GM12878 (cell line): ENCODE results near the gene LSM5. TPM values are rescaled to one million over a fixed set of nuclear protein-coding genes. Genes with fewer than 3 reads are reported as not detected.

Experiments used
- CREB1 ChIP-seq: IDR thresholded peaks from 2 replicates; pipeline ENCODE4 v1.6.1; 2012; ENCODE audit warnings: low read depth, mild to moderate bottlenecking, inconsistent platforms
- KAT2A ChIP-seq: conservative IDR thresholded peaks from 2 replicates; pipeline ENCODE4 v1.6.1; 2011; ENCODE audit warnings: low read depth, low read length; ENCODE audit not compliant: control insufficient read depth
- KDM1A ChIP-seq: fragments of 200-600 bp; sonication (generic); IDR thresholded peaks from 2 replicates; pipeline ENCODE4 v1.6.1; 2016; ENCODE audit warnings: borderline replicate concordance
- SMAD5 ChIP-seq: IDR thresholded peaks from 2 replicates; pipeline ENCODE4 v1.6.1; 2016; ENCODE audit warnings: antibody characterized with exemption, low read depth
- polyA plus RNA-seq, 11 experiments: library from polyadenylated mRNA; depleted of rRNA in 4 of 11; unstranded in 6 of 11; stranded (reverse) in 5 of 11; fragments of >200 nt; fragmentation: Nextera tagmentation in 4 of 11; fragmentation: Illumina TruSeq in 1 of 11; extraction: Ambion mirVana in 4 of 11; extraction: Trizol in 1 of 11; gene quantifications; 1 replicate in 1 of 11; 2 replicates in 10 of 11; pipeline versions ENCODE4 v1.2.1 to v1.2.3, GENCODE V29; 2011 to 2016; ENCODE audit warnings: inconsistent platforms in 2 of 11, missing spikeins in 2 of 11, low read depth in 1 of 11
- total RNA-seq, 4 experiments: library from RNA; depleted of rRNA in 3 of 4; stranded (reverse); fragments of >200 nt in 3 of 4; fragmentation: Illumina TruSeq in 1 of 4; extraction: Trizol in 1 of 4; gene quantifications; 2 replicates each; pipeline versions ENCODE4 v1.2.1 to v1.2.3, GENCODE V29; 2013 to 2021
- TF ChIP-seq, protein P1 (sequence below): fragments of 450-650 bp; IDR thresholded peaks from 2 replicates; pipeline ENCODE4 v1.6.1; 2017; ENCODE audit warnings: mild to moderate bottlenecking, moderate library complexity
- TF ChIP-seq, protein P2 (sequence below): fragments of 450-650 bp; IDR thresholded peaks from 2 replicates; pipeline ENCODE4 v1.6.1; 2016; ENCODE audit warnings: mild to moderate bottlenecking, moderate library complexity, borderline replicate concordance

LSM5 gene
- total and polyA plus RNA-seq, 10 of the 15 experiments (the other 5 are each of a cell fraction or from before 2014, with no cell fraction given), result 29.4 to 538 (median 145) TPM

DNA sequence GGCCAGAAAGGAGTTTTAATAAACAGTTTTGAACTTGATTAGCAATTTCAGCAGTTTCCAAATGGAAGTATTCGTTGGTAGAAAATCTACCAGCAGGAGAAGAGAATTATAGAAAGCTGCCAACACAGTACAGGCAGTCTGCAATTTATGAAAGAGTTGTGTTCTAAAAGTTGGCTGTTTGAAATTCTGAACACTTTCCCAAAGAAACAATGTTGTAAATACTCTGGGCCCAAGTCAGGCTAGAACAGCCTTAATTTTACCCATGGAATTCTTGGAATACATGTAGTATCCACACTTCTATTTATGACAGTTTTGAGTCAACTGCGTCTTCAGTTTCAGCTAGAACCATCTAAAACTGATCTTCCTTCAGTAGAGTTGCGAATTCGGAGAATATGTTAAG, 47.6 kb upstream of the LSM5 start (continued):
- TF ChIP-seq, protein P1, sequence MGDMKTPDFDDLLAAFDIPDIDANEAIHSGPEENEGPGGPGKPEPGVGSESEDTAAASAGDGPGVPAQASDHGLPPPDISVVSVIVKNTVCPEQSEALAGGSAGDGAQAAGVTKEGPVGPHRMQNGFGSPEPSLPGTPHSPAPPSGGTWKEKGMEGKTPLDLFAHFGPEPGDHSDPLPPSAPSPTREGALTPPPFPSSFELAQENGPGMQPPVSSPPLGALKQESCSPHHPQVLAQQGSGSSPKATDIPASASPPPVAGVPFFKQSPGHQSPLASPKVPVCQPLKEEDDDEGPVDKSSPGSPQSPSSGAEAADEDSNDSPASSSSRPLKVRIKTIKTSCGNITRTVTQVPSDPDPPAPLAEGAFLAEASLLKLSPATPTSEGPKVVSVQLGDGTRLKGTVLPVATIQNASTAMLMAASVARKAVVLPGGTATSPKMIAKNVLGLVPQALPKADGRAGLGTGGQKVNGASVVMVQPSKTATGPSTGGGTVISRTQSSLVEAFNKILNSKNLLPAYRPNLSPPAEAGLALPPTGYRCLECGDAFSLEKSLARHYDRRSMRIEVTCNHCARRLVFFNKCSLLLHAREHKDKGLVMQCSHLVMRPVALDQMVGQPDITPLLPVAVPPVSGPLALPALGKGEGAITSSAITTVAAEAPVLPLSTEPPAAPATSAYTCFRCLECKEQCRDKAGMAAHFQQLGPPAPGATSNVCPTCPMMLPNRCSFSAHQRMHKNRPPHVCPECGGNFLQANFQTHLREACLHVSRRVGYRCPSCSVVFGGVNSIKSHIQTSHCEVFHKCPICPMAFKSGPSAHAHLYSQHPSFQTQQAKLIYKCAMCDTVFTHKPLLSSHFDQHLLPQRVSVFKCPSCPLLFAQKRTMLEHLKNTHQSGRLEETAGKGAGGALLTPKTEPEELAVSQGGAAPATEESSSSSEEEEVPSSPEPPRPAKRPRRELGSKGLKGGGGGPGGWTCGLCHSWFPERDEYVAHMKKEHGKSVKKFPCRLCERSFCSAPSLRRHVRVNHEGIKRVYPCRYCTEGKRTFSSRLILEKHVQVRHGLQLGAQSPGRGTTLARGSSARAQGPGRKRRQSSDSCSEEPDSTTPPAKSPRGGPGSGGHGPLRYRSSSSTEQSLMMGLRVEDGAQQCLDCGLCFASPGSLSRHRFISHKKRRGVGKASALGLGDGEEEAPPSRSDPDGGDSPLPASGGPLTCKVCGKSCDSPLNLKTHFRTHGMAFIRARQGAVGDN, result no peak
- TF ChIP-seq CREB1 (no peak), SMAD5 (no peak), KDM1A (no peak), KAT2A (no peak)
- TF ChIP-seq, protein P2, sequence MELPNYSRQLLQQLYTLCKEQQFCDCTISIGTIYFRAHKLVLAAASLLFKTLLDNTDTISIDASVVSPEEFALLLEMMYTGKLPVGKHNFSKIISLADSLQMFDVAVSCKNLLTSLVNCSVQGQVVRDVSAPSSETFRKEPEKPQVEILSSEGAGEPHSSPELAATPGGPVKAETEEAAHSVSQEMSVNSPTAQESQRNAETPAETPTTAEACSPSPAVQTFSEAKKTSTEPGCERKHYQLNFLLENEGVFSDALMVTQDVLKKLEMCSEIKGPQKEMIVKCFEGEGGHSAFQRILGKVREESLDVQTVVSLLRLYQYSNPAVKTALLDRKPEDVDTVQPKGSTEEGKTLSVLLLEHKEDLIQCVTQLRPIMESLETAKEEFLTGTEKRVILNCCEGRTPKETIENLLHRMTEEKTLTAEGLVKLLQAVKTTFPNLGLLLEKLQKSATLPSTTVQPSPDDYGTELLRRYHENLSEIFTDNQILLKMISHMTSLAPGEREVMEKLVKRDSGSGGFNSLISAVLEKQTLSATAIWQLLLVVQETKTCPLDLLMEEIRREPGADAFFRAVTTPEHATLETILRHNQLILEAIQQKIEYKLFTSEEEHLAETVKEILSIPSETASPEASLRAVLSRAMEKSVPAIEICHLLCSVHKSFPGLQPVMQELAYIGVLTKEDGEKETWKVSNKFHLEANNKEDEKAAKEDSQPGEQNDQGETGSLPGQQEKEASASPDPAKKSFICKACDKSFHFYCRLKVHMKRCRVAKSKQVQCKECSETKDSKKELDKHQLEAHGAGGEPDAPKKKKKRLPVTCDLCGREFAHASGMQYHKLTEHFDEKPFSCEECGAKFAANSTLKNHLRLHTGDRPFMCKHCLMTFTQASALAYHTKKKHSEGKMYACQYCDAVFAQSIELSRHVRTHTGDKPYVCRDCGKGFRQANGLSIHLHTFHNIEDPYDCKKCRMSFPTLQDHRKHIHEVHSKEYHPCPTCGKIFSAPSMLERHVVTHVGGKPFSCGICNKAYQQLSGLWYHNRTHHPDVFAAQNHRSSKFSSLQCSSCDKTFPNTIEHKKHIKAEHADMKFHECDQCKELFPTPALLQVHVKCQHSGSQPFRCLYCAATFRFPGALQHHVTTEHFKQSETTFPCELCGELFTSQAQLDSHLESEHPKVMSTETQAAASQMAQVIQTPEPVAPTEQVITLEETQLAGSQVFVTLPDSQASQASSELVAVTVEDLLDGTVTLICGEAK, result no peak
